Panc1 (cell line): ENCODE measurements around the gene CYP24A1. TPM values are rescaled to one million over a fixed set of nuclear protein-coding genes. Genes with fewer than 3 reads are reported as not detected.

Experiments used
- ATAC-seq: fragments of 200-7000 bp; cut with Tn5 transposase; 2 replicates; pipeline ENCODE4 v1.9.1; 2020; ENCODE audit warnings: mild to moderate bottlenecking, moderate library complexity
- BruUV-seq: library from RNA; stranded (reverse); fragments of 400-500 nt; replicated peaks from 2 replicates; lab custom pipeline; 2021; lab: Mats Ljungman, UMichigan
- CTCF ChIA-PET: fragments of 300-600 bp; sonication (Branson Sonifier 250); formaldehyde crosslinking; loops from one replicate; lab custom pipeline; 2022; ENCODE audit warnings: antibody characterized with exemption; lab: Charles Lee
- POLR2A ChIA-PET: fragments of 300-600 bp; sonication (Branson Sonifier 250); formaldehyde crosslinking; loops from one replicate; lab custom pipeline; 2022; ENCODE audit warnings: antibody characterized with exemption; lab: Charles Lee
- DNase-seq: peaks from one replicate; pipeline ENCODE4 v3.0.0-alpha.2; 2010; ENCODE audit warnings: low read depth, low spot score
- H3K27ac ChIP-seq: 2 replicates; pipeline ENCODE4 v1.5.1; 2011; ENCODE audit warnings: mild to moderate bottlenecking, low read length, inconsistent platforms
- H3K27me3 ChIP-seq: fragments of 200-500 bp; sonication (Bioruptor generic); 2 replicates; pipeline ENCODE4 v1.6.0; 2014; ENCODE audit warnings: low read length, inconsistent platforms; ENCODE audit not compliant: control insufficient read depth, insufficient read depth
- H3K36me3 ChIP-seq: fragments of 200-500 bp; sonication (Bioruptor generic); 2 replicates; pipeline ENCODE4 v1.5.1; 2014; ENCODE audit warnings: inconsistent platforms, mild to moderate bottlenecking, low read length, moderate library complexity; ENCODE audit not compliant: control insufficient read depth, insufficient read depth
- H3K4me1 ChIP-seq: 2 replicates; pipeline ENCODE4 v1.5.1; 2011; ENCODE audit warnings: inconsistent platforms, mild to moderate bottlenecking, low read length, moderate library complexity; ENCODE audit not compliant: control insufficient read depth, insufficient read depth
- H3K4me3 ChIP-seq, 2 experiments: 2 replicates each; pipeline ENCODE4 v1.5.1; 2011 to 2012; ENCODE audit warnings: low read depth in 2 of 2, low read length in 2 of 2, mild to moderate bottlenecking in 2 of 2, inconsistent platforms in 1 of 2, moderate library complexity in 1 of 2
- H3K9me3 ChIP-seq: fragments of 200-500 bp; sonication (Bioruptor generic); 2 replicates; pipeline ENCODE4 v1.5.1; 2014; ENCODE audit warnings: low read depth, mild to moderate bottlenecking, inconsistent platforms, low read length, moderate library complexity; ENCODE audit not compliant: control insufficient read depth, insufficient read depth
- CTCF ChIP-seq: fragments of 450-650 bp; IDR thresholded peaks from 2 replicates; pipeline ENCODE4 v1.5.1; 2017; ENCODE audit warnings: mild to moderate bottlenecking
- POLR2AphosphoS5 ChIP-seq: IDR thresholded peaks from 2 replicates; pipeline ENCODE4 v1.6.1; 2012; ENCODE audit warnings: mild to moderate bottlenecking, low read depth, low read length, moderate library complexity
- REST ChIP-seq, 2 experiments: IDR thresholded peaks; 2 replicates each; pipeline ENCODE4 v1.6.1; 2011 to 2012; ENCODE audit warnings: low read depth in 2 of 2, control low read depth in 1 of 2, low read length in 1 of 2, mild to moderate bottlenecking in 1 of 2, moderate library complexity in 1 of 2; ENCODE audit not compliant: insufficient read depth in 1 of 2
- SIN3A ChIP-seq: IDR thresholded peaks from 2 replicates; pipeline ENCODE4 v1.6.1; 2012; ENCODE audit warnings: low read depth, mild to moderate bottlenecking, low read length, moderate library complexity, borderline replicate concordance; ENCODE audit not compliant: insufficient read depth
- TCF7L2 ChIP-seq: IDR thresholded peaks from 2 replicates; pipeline ENCODE4 v1.6.1; 2011; ENCODE audit warnings: mild to moderate bottlenecking, low read depth, low read length, inconsistent platforms
- in situ Hi-C: cut with HindIII; loops from 2 replicates; pipeline ENCODE4 v1.10.0; 2016; ENCODE audit warnings: low sequenced_read_pairs, low pct_unique_long_range_greater_than_20kb
- intact Hi-C: fragments of 100-400 bp; cut with micrococcal nuclease; formaldehyde crosslinking; loops from one replicate; pipeline ENCODE4 v1.10.0; 2022; ENCODE audit not compliant: unreplicated experiment
- total RNA-seq: library from RNA; stranded (reverse); gene quantifications from one replicate; pipeline ENCODE4 v1.2.1, GENCODE V29; 2021; ENCODE audit not compliant: unreplicated experiment

Gene CYP24A1
- total RNA-seq, 1 experiment from 2014 or later = 3.0 TPM

GRCh38 chr20:54105653-54106052 is 68.1 kb downstream of the CYP24A1 start:
- DNase-seq = no peak
- no peaks in the 10 kb centered on the region for H3K9me3 ChIP-seq
- no peaks in the 10 kb centered on the region for H3K36me3 ChIP-seq
- TF ChIP-seq POLR2AphosphoS5 = no peak
- no peak for TF ChIP-seq SIN3A
- no peak for TF ChIP-seq TCF7L2
- no peak for TF ChIP-seq REST (IDR thresholded peaks at IDR 0.05; ENCODE audit: insufficient read depth in 1 of 2, low read depth in 2 of 2, low read length in 1 of 2)
- TF ChIP-seq CTCF = no peak
- intact Hi-C loops (no loop called here), in situ Hi-C loops (no loop called here)
- CTCF ChIA-PET = no interaction called here
- ATAC-seq = no peak
- no peaks in the 10 kb centered on the region for H3K27me3 ChIP-seq
- POLR2A ChIA-PET = no interaction called here
- no peaks in the 10 kb centered on the region for H3K4me1 ChIP-seq
- no peak overlapping the region for H3K4me3 ChIP-seq
- BruUV-seq = no TSS peak
- H3K27ac ChIP-seq = no peak overlapping the region

GRCh38 chr20:54104781-54105180 is 69.0 kb downstream of the CYP24A1 start:
- intact Hi-C loops (no loop called here), in situ Hi-C loops (no loop called here)
- Histone ChIP-seq H3K27ac (no peak overlapping the region), H3K27me3 (no peaks in the 10 kb centered on the region), H3K4me1 (no peaks in the 10 kb centered on the region), H3K4me3 (no peak overlapping the region), H3K9me3 (no peaks in the 10 kb centered on the region), H3K36me3 (no peaks in the 10 kb centered on the region)
- no TSS peak for BruUV-seq
- DNase-seq = no peak
- no peak for TF ChIP-seq SIN3A
- TF ChIP-seq REST (IDR thresholded peaks at IDR 0.05; ENCODE audit: insufficient read depth in 1 of 2, low read depth in 2 of 2, low read length in 1 of 2) = no peak
- TF ChIP-seq CTCF = no peak
- no peak for TF ChIP-seq TCF7L2
- no peak for TF ChIP-seq POLR2AphosphoS5
- no peak for ATAC-seq
- ChIA-PET POLR2A (no interaction called here), CTCF (interaction anchor here (0.9 kb wide), 1 partner anchor 103 kb away, joined by 3 read pairs; the partner anchor contains the start of gene PFDN4)
